Upper lobe of left lung (tissue), 4 donors: Measurements from ENCODE around the gene C2CD2L.

Source experiments
- EP300 ChIP-seq, 4 donors: sonication (generic); formaldehyde crosslinking; IDR thresholded peaks; one replicate each; pipeline ENCODE4 v1.5.1; 2017; ENCODE audit warnings: antibody characterized with exemption in 4 of 4, control low read depth in 2 of 4
- TF ChIP-seq, protein P1 (sequence below), 6 experiments: fragments of 450-650 bp in 4 of 6; fragments of 200-600 bp in 2 of 6; sonication (generic) in 2 of 6; IDR thresholded peaks; one replicate each; pipeline ENCODE4 v1.5.1; 2016 to 2019; ENCODE audit warnings: antibody characterized with exemption in 6 of 6

DNA sequence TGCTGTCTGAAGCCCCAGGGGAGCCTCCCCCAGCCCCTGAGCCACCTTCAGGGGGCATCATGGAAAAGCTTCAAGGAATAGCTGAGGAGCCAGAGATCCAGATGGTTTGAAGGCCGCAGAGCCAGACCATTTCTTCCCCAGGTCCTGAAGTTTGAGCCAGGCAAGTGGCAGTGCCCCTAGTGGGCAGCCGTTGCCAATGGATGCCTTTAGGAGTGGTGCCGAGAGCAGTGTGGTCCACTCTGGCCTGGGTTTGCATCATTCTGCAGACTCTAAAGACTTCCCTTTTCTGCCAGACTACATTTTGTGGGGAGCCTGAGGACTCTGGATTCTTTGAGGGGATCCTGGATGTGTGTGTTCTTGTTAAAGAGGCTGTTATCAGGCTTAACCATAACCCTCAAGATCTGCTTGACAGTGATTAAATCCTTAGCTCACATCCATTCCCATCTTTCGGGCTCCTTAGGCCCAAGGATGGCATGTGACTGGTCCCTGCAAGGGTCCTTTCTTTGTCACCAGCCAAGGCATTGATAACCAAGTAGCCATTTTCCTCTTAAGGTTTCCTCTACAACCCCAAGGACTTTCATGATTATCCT is 27.3 kb downstream of the C2CD2L start:
- TF ChIP-seq EP300 (IDR thresholded peaks at IDR 0.05), result no peak
- TF ChIP-seq, protein P1, sequence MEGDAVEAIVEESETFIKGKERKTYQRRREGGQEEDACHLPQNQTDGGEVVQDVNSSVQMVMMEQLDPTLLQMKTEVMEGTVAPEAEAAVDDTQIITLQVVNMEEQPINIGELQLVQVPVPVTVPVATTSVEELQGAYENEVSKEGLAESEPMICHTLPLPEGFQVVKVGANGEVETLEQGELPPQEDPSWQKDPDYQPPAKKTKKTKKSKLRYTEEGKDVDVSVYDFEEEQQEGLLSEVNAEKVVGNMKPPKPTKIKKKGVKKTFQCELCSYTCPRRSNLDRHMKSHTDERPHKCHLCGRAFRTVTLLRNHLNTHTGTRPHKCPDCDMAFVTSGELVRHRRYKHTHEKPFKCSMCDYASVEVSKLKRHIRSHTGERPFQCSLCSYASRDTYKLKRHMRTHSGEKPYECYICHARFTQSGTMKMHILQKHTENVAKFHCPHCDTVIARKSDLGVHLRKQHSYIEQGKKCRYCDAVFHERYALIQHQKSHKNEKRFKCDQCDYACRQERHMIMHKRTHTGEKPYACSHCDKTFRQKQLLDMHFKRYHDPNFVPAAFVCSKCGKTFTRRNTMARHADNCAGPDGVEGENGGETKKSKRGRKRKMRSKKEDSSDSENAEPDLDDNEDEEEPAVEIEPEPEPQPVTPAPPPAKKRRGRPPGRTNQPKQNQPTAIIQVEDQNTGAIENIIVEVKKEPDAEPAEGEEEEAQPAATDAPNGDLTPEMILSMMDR (IDR thresholded peaks at IDR 0.05), result peak in 4 of 6 experiments; percentile 13 to 37 (median 30)
